HUES48 (cell line): Measurements from ENCODE around the gene COMMD1.
"Not testable (repeated sequence)": the region's sequence is repeated elsewhere in the genome, so short reads cannot be mapped to it uniquely, and the experiment has no call there.

Source experiments
- H3K27ac ChIP-seq: one replicate; pipeline ENCODE4 v1.7.0; 2013; ENCODE audit warnings: low read depth, low read length, inconsistent platforms
- H3K27me3 ChIP-seq: 2 replicates; pipeline ENCODE4 v1.6.1; 2013; ENCODE audit warnings: mild to moderate bottlenecking, low read length; ENCODE audit not compliant: control insufficient read depth, insufficient read depth
- H3K36me3 ChIP-seq: 2 replicates; pipeline ENCODE4 v1.6.1; 2013; ENCODE audit warnings: low read length; ENCODE audit not compliant: control insufficient read depth, insufficient read depth
- H3K4me1 ChIP-seq: 2 replicates; pipeline ENCODE4 v1.6.1; 2013; ENCODE audit warnings: mild to moderate bottlenecking, low read length; ENCODE audit not compliant: control insufficient read depth, insufficient read depth
- H3K4me3 ChIP-seq: 2 replicates; pipeline ENCODE4 v1.5.1; 2013; ENCODE audit warnings: mild to moderate bottlenecking, low read depth, low read length
- H3K9ac ChIP-seq: 2 replicates; pipeline ENCODE4 v1.6.1; 2013; ENCODE audit warnings: mild to moderate bottlenecking, low read depth, low read length, moderate library complexity
- H3K9me3 ChIP-seq: 2 replicates; pipeline ENCODE4 v1.6.1; 2013; ENCODE audit warnings: low read length; ENCODE audit not compliant: control insufficient read depth, insufficient read depth

Gene COMMD1

GRCh38 chr2:62032096-62032495 is 126.6 kb downstream of the COMMD1 start:
- H3K4me1 ChIP-seq, result peaks cover 22% of the 10 kb centered on the region; the same call in 1 of the 2 replicates
- no peak overlapping the region for H3K9ac ChIP-seq
- H3K9me3 ChIP-seq, result no peaks in the 10 kb centered on the region
- H3K4me3 ChIP-seq, result no peak overlapping the region
- no peaks in the 10 kb centered on the region for H3K36me3 ChIP-seq
- no peak overlapping the region for H3K27ac ChIP-seq
- no peaks in the 10 kb centered on the region for H3K27me3 ChIP-seq

GRCh38 chr2:62034715-62035114 is 129.2 kb downstream of the COMMD1 start:
- H3K36me3 ChIP-seq, result no peaks in the 10 kb centered on the region
- no peaks in the 10 kb centered on the region for H3K9me3 ChIP-seq
- peaks cover 22% of the 10 kb centered on the region; the same call in 1 of the 2 replicates for H3K4me1 ChIP-seq
- H3K27me3 ChIP-seq, result no peaks in the 10 kb centered on the region
- H3K27ac ChIP-seq, result no peak overlapping the region
- no peak overlapping the region for H3K4me3 ChIP-seq
- H3K9ac ChIP-seq, result no peak overlapping the region

GRCh38 chr2:62036229-62036628 is 130.8 kb downstream of the COMMD1 start:
- Histone ChIP-seq H3K9me3 (no peaks in the 10 kb centered on the region), H3K27me3 (no peaks in the 10 kb centered on the region), H3K4me3 (no peak overlapping the region), H3K27ac (no peak overlapping the region), H3K4me1 (peaks cover 17% of the 10 kb centered on the region; the same call in 1 of the 2 replicates), H3K9ac (no peak overlapping the region), H3K36me3 (no peaks in the 10 kb centered on the region)

GRCh38 chr2:62036761-62037250 is 131.3 kb downstream of the COMMD1 start:
- Histone ChIP-seq H3K9ac (no peak overlapping the region), H3K27ac (no peak overlapping the region), H3K4me3 (no peak overlapping the region), H3K4me1 (peaks cover 11% of the 10 kb centered on the region; the same call in 1 of the 2 replicates), H3K9me3 (no peaks in the 10 kb centered on the region), H3K36me3 (no peaks in the 10 kb centered on the region), H3K27me3 (no peaks in the 10 kb centered on the region)

GRCh38 chr2:62038975-62039771 is 133.7 kb downstream of the COMMD1 start:
- Histone ChIP-seq H3K4me3 (no peak overlapping the region), H3K9me3 (0 out of 2 replicates have a peak, but pooled peaks cover under 1% of the 10 kb centered on the region), H3K27me3 (no peaks in the 10 kb centered on the region), H3K9ac (no peak overlapping the region), H3K36me3 (no peaks in the 10 kb centered on the region), H3K4me1 (peaks cover 10% of the 10 kb centered on the region; the same call in 1 of the 2 replicates), H3K27ac (no peak overlapping the region)

- Histone ChIP-seq H3K27me3 (no peaks in the 10 kb centered on the region), H3K27ac (no peak overlapping the region), H3K9me3 (peaks cover 11% of the 10 kb centered on the region), H3K4me3 (no peak overlapping the region), H3K9ac (no peak overlapping the region), H3K4me1 (peaks cover 10% of the 10 kb centered on the region; the same call in 1 of the 2 replicates), H3K36me3 (no peaks in the 10 kb centered on the region)
Measured at GRCh38 chr2:62040926-62041325, 135.5 kb downstream of the COMMD1 start.

GRCh38 chr2:62041701-62042385 is 136.4 kb downstream of the COMMD1 start:
- not testable (repeated sequence) for H3K4me3 ChIP-seq, H3K36me3 ChIP-seq, H3K9ac ChIP-seq, H3K27ac ChIP-seq, H3K27me3 ChIP-seq, H3K4me1 ChIP-seq
- peaks cover 11% of the 10 kb centered on the region for H3K9me3 ChIP-seq

GRCh38 chr2:62042400-62042799 is 136.9 kb downstream of the COMMD1 start:
- Histone ChIP-seq H3K4me3 (no peak overlapping the region), H3K36me3 (no peaks in the 10 kb centered on the region), H3K4me1 (no peaks in the 10 kb centered on the region)

GRCh38 chr2:62042944-62043343 is 137.5 kb downstream of the COMMD1 start:
- no peaks in the 10 kb centered on the region for H3K36me3 ChIP-seq
- no peak overlapping the region for H3K9ac ChIP-seq
- H3K27me3 ChIP-seq, result no peaks in the 10 kb centered on the region
- no peak overlapping the region for H3K27ac ChIP-seq
- H3K4me1 ChIP-seq, result no peaks in the 10 kb centered on the region
- H3K9me3 ChIP-seq, result peaks cover 11% of the 10 kb centered on the region
- H3K4me3 ChIP-seq, result no peak overlapping the region

More at GRCh38 chr2:62042400-62042799, 136.9 kb downstream of the COMMD1 start:
- peaks cover 11% of the 10 kb centered on the region for H3K9me3 ChIP-seq
- no peak overlapping the region for H3K9ac ChIP-seq
- no peak overlapping the region for H3K27ac ChIP-seq
- no peaks in the 10 kb centered on the region for H3K27me3 ChIP-seq

GRCh38 chr2:62045017-62045543 is 139.6 kb downstream of the COMMD1 start:
- H3K27ac ChIP-seq, result no peak overlapping the region
- H3K27me3 ChIP-seq, result no peaks in the 10 kb centered on the region
- peaks cover 11% of the 10 kb centered on the region for H3K4me1 ChIP-seq
- no peaks in the 10 kb centered on the region for H3K36me3 ChIP-seq
- H3K9me3 ChIP-seq, result peaks cover 11% of the 10 kb centered on the region
- H3K4me3 ChIP-seq, result no peak overlapping the region
- no peak overlapping the region for H3K9ac ChIP-seq

- no peaks in the 10 kb centered on the region for H3K36me3 ChIP-seq
- no peaks in the 10 kb centered on the region for H3K27me3 ChIP-seq
- no peak overlapping the region for H3K9ac ChIP-seq
- H3K4me3 ChIP-seq, result no peak overlapping the region
- H3K9me3 ChIP-seq, result peaks cover 11% of the 10 kb centered on the region
- H3K4me1 ChIP-seq, result peaks cover 21% of the 10 kb centered on the region
- H3K27ac ChIP-seq, result no peak overlapping the region
Measured at GRCh38 chr2:62046141-62046540, 140.7 kb downstream of the COMMD1 start.
